LoVo (cell line): ENCODE measurements around the gene E2F7.

ENCODE experiments used
- DNase-seq: peaks from one replicate; pipeline ENCODE4 v3.0.0-alpha.2; 2016; ENCODE audit warnings: low spot score

Gene E2F7

GRCh38 chr12:77064896-77065360 lies 441 bp downstream of the E2F7 start:
- DNase-seq = peak; percentile 24

DNA sequence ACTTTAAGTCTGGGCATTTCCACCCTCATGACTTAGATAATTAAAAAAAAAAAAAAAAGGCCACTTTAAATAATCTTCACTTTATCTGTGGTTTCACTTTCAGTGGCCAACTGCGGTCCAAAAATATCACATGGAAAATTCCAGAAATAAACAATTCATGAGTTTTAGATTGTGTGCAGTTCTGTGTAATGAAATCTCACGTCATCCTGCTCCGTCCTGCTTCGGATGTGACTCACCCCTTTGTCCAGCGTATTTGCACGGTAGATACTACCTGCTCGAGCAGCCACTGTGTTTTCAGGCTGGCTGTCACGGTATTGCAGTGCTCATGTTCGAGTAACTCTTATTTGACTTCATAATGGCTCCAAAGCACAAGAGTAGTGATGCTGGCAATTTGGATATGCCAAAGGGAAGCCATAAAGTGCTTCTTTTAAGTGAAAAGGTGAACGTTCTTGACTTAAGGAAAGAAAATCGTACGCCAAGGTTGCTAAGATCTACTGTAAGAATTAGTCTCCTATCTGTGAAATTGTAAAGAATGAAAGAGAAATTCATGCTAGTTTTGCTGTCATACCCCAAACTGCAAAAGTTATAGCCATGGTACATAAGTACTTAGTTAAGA lies 2.4 kb downstream of the E2F7 start:
- no peak for DNase-seq

- DNase-seq = no peak
Measured at GRCh38 chr12:77062396-77062795, 3.0 kb downstream of the E2F7 start.

DNA sequence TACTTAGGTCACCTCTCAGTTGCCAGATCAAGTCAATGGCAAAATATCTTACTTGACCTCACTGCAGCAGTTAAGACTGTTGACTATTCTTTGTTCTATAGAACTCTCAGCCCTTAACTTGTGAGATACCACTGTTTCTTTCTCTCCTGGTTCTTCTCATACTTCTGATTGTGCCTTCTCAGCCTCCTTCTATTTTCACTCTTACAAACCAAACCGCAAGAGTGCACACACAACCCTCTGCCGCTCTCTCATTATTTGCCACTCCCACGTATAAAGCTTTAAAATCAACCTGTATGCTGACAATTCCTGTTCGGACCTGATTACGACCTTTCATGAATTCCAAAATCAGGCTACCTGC lies 4.5 kb downstream of the E2F7 start:
- no peak for DNase-seq

DNA sequence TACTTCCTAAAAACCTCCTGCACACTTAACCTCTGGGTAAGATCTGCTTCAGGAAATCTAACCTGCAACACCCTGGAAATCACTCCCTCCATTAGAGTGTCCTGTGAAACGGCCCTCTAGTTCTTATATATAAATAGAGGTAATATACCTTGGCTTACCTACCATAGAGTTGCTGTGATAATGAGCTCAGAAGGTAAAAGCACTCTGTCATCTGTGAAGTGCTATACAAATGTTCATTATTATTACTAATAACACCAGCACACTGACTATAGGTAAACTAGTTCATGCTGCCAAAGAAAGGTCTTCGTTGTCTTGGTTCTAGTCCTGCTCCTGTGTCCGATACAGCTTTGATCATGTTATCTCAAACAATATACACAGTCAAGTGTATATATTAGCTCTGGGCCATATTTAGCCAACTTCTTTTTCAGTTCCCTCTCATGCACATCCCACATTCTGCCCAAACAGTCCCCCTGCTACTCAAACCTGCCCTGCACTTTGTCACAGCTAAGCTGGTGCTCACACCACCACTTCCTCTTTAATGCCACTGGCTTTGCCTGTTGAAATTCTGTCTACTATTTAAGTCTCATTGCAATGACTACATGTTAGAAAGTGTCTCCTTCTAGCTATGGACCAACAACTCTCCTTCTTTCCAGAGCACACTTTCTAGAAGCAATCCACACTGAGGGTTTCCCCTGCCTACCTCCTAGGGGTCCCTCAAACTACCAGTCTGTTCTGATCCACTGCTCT lies 5.1 kb downstream of the E2F7 start:
- DNase-seq = no peak

DNA sequence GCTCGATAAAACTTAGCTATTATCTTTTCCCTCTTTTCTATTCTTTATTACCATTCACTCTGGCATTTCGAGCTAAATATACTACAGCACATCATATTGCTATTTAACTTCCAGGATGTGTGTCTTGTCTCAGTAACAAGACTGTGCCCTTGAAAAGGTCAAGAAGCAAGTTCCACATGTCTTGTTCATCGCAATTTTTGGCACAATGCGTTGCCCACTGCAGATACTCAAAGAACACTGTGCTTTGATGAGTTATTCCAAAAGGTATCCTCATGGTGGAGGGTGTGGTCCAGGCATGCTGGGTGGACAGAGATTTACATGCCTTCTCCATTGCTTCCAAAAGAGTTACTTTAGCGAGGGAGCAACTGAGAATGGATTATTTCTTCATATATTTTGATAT lies 6.6 kb downstream of the E2F7 start:
- no peak for DNase-seq

DNA sequence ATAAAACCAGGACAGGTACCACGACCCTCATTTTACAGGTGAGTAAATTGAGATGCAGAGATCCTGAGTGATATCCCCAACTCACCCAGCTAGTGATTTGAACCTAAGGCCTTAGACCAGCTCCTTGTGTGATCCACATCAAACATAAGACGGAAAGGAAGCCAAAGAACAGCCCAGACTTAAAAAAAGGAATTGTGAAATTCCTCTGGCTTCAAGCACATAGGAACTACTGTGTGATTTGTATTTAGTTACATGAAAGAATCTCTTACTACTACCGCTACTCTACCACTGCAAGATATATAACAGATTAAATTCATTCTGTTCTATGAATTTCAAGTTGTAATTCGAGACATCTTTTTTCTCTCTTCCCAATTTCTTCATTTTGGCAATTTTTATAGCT lies 10.5 kb downstream of the E2F7 start:
- DNase-seq = no peak

DNA sequence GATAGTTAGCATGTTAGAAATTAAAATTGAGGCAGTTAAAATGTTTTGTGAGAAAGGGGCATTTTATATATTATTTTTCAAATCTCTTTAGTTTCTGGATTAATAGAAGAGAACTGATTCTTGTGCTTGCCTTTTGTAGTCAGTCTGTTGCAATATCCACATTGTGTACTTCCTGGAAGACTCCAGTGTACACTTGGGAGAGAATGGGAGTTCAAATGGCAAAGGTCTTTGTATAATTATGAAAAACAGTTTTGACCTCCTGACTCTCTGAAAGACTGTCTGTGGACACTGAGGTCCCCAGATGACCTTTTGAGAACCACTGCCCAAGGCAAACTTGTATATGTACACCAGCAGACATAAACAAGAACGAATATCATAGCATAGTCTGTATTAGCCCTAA lies 12.1 kb downstream of the E2F7 start:
- no peak for DNase-seq

DNA sequence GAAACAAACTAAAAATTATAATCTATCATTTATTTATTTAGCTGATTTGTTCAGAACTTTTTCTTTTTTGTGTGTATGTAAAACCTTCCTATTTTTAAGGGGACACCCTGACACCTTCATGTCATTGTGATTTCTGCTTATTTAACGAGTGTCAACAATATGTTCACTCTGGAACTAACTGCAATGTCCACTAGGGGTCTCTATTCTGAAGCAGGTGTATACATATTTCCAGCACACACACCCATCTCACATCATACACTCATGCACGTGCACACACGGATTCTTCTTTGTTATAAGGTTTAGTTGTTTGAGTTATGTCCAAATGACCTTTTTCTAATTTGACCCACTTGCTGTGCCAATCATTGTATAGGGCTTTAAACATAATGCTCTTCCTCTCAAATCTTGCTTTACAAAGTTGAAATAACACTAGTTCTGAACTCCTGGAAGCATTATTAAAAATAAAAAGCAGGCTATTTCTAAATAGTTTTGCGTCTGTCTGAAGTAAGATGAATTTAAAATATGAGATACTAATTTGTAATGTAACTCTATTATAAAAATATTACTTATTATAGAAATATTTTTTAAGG lies 15.5 kb downstream of the E2F7 start:
- peak; percentile 75 for DNase-seq

- DNase-seq = no peak
Measured at GRCh38 chr12:77047341-77048109, 17.8 kb downstream of the E2F7 start.

DNA sequence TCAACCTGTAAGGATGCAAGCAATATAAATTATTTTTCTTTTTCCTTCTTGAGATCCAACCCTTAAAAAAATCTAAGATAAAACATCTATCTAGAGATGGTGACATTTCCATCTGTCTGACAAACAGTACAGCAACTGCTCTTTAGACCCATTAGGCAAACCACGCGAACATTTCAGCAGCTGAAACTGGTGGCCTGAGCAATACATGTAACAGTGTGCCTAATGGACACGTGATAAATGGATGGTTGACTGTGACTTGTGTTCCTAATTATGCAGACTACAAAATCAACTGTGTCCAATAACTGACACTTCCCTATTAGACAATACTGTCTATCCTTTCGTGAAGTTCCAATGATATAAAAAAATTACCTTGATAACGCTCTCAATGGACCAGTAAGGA lies 18.9 kb downstream of the E2F7 start:
- no peak for DNase-seq

DNA sequence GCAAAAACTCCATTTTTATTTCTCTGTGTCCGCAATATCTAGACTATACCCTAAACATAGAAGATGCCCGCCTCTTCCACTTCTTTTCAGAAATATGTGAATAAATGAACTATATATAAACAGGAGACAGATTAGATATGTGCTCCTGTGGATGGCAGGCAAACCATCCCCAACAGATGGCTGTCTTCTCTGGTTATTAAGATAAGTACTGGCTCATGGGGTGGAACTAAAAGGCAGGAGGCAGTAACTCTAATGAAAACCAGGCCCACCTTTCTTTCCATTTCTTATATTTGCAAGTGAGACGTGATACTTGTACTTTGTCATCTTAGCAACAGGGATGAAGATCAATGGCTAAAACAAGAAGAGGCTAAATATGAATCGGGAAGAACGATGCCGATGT lies 20.2 kb downstream of the E2F7 start:
- DNase-seq = no peak

DNA sequence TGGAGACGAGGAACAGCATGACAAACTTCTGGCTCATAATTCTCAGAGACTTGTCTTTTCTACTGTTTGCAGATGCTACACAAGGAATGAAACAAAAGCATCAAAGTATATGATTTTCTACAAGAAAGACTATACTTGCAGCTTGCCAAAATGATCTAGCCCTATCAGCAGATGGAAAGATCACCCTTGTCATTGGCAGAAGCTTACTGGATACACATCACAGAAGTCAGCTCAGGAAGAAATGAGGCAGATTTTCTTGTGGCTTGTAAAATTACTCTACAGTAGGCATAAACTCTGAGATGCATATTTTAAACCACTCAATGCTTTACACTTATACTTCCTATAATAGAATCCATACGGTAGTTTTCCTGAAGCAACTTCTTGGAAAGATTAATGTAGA lies 20.6 kb downstream of the E2F7 start:
- DNase-seq = no peak

- DNase-seq = no peak
Measured at GRCh38 chr12:77042833-77043232, 22.5 kb downstream of the E2F7 start.

- no peak for DNase-seq
Measured at GRCh38 chr12:77040231-77040630, 25.1 kb downstream of the E2F7 start.

DNA sequence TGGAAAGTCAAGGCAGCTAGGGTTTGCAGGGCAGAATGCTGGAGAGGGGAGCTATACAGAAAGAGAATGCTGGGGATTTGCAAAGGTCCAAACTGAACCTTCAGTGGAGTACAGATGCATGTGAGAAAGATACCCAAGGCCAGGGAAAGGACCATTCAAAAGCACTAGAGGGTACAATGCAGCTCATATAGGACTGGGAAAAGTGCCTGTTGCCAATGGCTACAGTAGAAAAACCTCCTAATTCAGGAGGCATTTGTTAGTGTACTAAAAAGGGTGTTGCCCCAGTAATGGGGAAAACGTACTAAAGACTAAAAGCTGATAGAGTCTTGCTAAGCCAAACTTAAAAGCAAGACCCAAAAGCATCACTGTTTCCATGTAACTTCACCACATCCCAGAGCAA lies 30.1 kb downstream of the E2F7 start:
- DNase-seq = no peak

- no peak for DNase-seq
Measured at GRCh38 chr12:77033658-77034536, 31.5 kb downstream of the E2F7 start.

- DNase-seq = no peak
Measured at GRCh38 chr12:77032406-77032805, 33.0 kb downstream of the E2F7 start.

DNA sequence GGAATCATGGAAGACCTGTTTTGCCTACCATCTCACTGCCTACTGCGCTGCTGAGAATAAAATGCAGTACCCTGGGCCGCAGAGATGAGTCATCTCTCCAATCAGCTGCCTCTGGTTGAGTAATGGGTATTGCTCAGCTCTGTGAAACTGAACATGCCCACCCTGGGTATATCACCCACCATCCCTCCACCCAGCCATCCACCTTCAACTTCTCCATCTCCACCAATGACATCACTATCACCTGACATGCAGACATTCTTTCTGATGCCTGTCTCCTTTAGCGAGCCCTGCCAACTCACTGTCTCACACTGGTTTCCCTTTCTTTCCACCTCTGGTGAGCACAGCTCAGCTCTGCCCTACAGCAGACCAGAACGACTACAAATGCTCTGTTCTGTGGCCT lies 33.6 kb downstream of the E2F7 start:
- DNase-seq = no peak

DNA sequence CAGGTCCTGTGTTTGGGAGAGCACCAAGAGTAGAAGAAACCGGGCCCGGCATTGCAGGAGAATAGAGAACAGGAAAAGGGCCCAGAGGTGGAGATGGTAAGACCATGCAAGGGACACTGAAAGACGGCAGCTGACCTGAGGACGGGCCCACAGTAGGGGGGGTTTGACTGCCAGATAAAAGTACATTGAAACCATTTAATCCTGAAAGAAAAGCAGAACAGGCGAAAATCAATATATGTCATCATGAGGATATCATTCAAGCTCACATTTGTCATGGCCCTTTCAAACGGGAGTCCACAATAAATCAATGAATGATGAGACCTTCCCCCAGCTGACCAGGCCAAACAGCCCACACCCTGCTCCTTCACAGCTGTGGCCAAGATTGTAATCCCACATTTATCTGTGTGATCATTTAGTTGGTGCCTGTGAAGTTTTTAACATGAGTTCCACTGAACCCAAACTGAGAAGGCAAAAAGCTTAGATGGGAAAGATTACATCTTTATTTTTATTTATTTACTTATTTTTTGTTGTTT lies 39.5 kb downstream of the E2F7 start:
- DNase-seq = no peak

- DNase-seq = no peak
Measured at GRCh38 chr12:77023501-77023900, 41.9 kb downstream of the E2F7 start.

DNA sequence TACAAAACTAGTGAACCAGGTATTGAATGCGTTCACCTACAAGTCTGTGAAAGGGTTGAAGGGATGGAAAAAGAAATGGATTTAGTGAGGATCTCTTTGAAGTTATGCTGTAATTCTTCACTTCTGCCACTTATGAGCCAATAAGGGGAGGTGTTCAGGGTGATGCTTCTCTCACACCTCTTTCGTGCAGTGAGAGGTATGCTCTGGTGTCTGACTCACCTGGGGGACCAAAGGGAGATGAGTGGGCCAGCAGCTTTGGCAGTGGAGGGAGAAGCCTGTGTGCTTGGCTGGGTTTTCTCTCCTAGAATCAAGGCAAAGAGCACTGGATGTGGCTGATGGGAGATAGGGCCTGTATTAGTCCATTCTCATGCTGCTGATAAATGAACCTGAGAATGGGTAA lies 45.4 kb downstream of the E2F7 start:
- no peak for DNase-seq
